ENCODE results near the gene GPR148. TPM values are rescaled to one million over a fixed set of nuclear protein-coding genes. Genes with fewer than 3 reads are reported as not detected.

The GPR148 gene
- total RNA-seq, 1 donor from 2014 or later: not detected

GRCh38 chr2:130762031-130762909 is 33.4 kb downstream of the GPR148 start:
- H3K27me3 ChIP-seq (ENCODE audit: low read depth): peaks cover 78% of the 10 kb centered on the region
- intact Hi-C loops (cut with micrococcal nuclease): no loop called here

GRCh38 chr2:130762910-130763385 is 34.1 kb downstream of the GPR148 start:
- no peaks in the 10 kb centered on the region for H3K36me3 ChIP-seq
- no peak for DNase-seq
- no peaks in the 10 kb centered on the region for H3K4me1 ChIP-seq
- H3K4me3 ChIP-seq: no peak overlapping the region
- peaks cover 78% of the 10 kb centered on the region for H3K27me3 ChIP-seq (ENCODE audit: low read depth)
- H3K27ac ChIP-seq (replicated peaks): no peak overlapping the region
- no peaks in the 10 kb centered on the region for H3K9me3 ChIP-seq (replicated peaks)
- no peak for TF ChIP-seq CTCF (IDR thresholded peaks at IDR 0.05; ENCODE audit: borderline replicate concordance)
- intact Hi-C loops (cut with micrococcal nuclease): no loop called here

More at GRCh38 chr2:130762031-130762909, 33.4 kb downstream of the GPR148 start:
- no peak for TF ChIP-seq CTCF (IDR thresholded peaks at IDR 0.05; ENCODE audit: borderline replicate concordance)
- no peak for DNase-seq
- Histone ChIP-seq H3K4me3 (no peak overlapping the region), H3K27ac (replicated peaks) (no peak overlapping the region), H3K36me3 (no peaks in the 10 kb centered on the region), H3K9me3 (replicated peaks) (no peaks in the 10 kb centered on the region), H3K4me1 (no peaks in the 10 kb centered on the region)

- no peak for TF ChIP-seq CTCF (IDR thresholded peaks at IDR 0.05; ENCODE audit: borderline replicate concordance)
- H3K4me3 ChIP-seq: no peak overlapping the region
- DNase-seq: no peak
- no peaks in the 10 kb centered on the region for H3K4me1 ChIP-seq
- intact Hi-C loops (cut with micrococcal nuclease): no loop called here
- peaks cover 78% of the 10 kb centered on the region for H3K27me3 ChIP-seq (ENCODE audit: low read depth)
- no peaks in the 10 kb centered on the region for H3K36me3 ChIP-seq
- no peak overlapping the region for H3K27ac ChIP-seq (replicated peaks)
- no peaks in the 10 kb centered on the region for H3K9me3 ChIP-seq (replicated peaks)
Observed at GRCh38 chr2:130763405-130763804, 34.5 kb downstream of the GPR148 start.

- no peak overlapping the region for H3K4me3 ChIP-seq
- no peak for TF ChIP-seq CTCF (IDR thresholded peaks at IDR 0.05; ENCODE audit: borderline replicate concordance)
- no peak overlapping the region for H3K27ac ChIP-seq (replicated peaks)
- H3K4me1 ChIP-seq: no peaks in the 10 kb centered on the region
- intact Hi-C loops (cut with micrococcal nuclease): no loop called here
- no peaks in the 10 kb centered on the region for H3K36me3 ChIP-seq
- DNase-seq: no peak
- peaks cover 78% of the 10 kb centered on the region for H3K27me3 ChIP-seq (ENCODE audit: low read depth)
- H3K9me3 ChIP-seq (replicated peaks): no peaks in the 10 kb centered on the region
Observed at GRCh38 chr2:130764035-130764820, 35.4 kb downstream of the GPR148 start.

GRCh38 chr2:130764821-130765115 is 35.9 kb downstream of the GPR148 start:
- no peak for DNase-seq
- no peak for TF ChIP-seq CTCF (IDR thresholded peaks at IDR 0.05; ENCODE audit: borderline replicate concordance)
- intact Hi-C loops (cut with micrococcal nuclease): no loop called here
- no peak overlapping the region for H3K27ac ChIP-seq (replicated peaks)
- no peak overlapping the region for H3K4me3 ChIP-seq
- H3K36me3 ChIP-seq: no peaks in the 10 kb centered on the region
- no peaks in the 10 kb centered on the region for H3K4me1 ChIP-seq
- no peaks in the 10 kb centered on the region for H3K9me3 ChIP-seq (replicated peaks)
- H3K27me3 ChIP-seq (ENCODE audit: low read depth): peaks cover 78% of the 10 kb centered on the region
